Measurements from ENCODE around the gene FGFR2.
"Not testable (repeated sequence)": the region's sequence is repeated elsewhere in the genome, so short reads cannot be mapped to it uniquely, and the experiment has no call there.

FGFR2 gene

GRCh38 chr10:121520526-121520925, 77.7 kb downstream of the FGFR2 start:
- DNase-seq, result not testable (repeated sequence)

- DNase-seq, result no peak
These were observed 78.2 kb downstream of the FGFR2 start for GRCh38 chr10:121519901-121520493.

- no peak for DNase-seq
These were observed 78.8 kb downstream of the FGFR2 start for GRCh38 chr10:121519411-121519810.

- DNase-seq, result no peak
These were observed 79.9 kb downstream of the FGFR2 start for GRCh38 chr10:121518333-121518732.

GRCh38 chr10:121516093-121516865, 82.0 kb downstream of the FGFR2 start:
- DNase-seq, result no peak

- no peak for DNase-seq
These were observed 83.9 kb downstream of the FGFR2 start for GRCh38 chr10:121514141-121514865.

GRCh38 chr10:121511943-121512342, 86.3 kb downstream of the FGFR2 start:
- no peak for DNase-seq

GRCh38 chr10:121511460-121511859, 86.8 kb downstream of the FGFR2 start:
- no peak for DNase-seq

GRCh38 chr10:121510201-121510771, 88.0 kb downstream of the FGFR2 start:
- DNase-seq, result no peak

- DNase-seq, result no peak
These were observed 88.4 kb downstream of the FGFR2 start for GRCh38 chr10:121509796-121510195.

GRCh38 chr10:121509112-121509511, 89.1 kb downstream of the FGFR2 start:
- no peak for DNase-seq

GRCh38 chr10:121503587-121504051, 94.6 kb downstream of the FGFR2 start:
- DNase-seq, result no peak

GRCh38 chr10:121501796-121502195, 96.4 kb downstream of the FGFR2 start:
- DNase-seq, result no peak

GRCh38 chr10:121500701-121501332, 97.4 kb downstream of the FGFR2 start:
- DNase-seq, result no peak

GRCh38 chr10:121497513-121498470, 100.5 kb downstream of the FGFR2 start:
- no peak for DNase-seq

- DNase-seq, result no peak
These were observed 102.5 kb downstream of the FGFR2 start for GRCh38 chr10:121495719-121496118.

- DNase-seq, result no peak
These were observed 103.9 kb downstream of the FGFR2 start for GRCh38 chr10:121494296-121494695.

- no peak for DNase-seq
These were observed 104.7 kb downstream of the FGFR2 start for GRCh38 chr10:121493521-121493920.

- DNase-seq, result no peak
These were observed 107.2 kb downstream of the FGFR2 start for GRCh38 chr10:121490871-121491519.

- DNase-seq, result no peak
These were observed 112.7 kb downstream of the FGFR2 start for GRCh38 chr10:121485436-121486139.

GRCh38 chr10:121484816-121485215, 113.4 kb downstream of the FGFR2 start:
- no peak for DNase-seq

Measured in CD4-positive, alpha-beta T cell treated with Interleukin-4 for 4 hours (primary cell).